ENCODE measurements around the gene ECM1. TPM values are rescaled to one million over a fixed set of nuclear protein-coding genes. Genes with fewer than 3 reads are reported as not detected.
A peak's percentile ranks its signal among the peaks of the same experiment; 100 is the strongest.

ECM1 gene
- total RNA-seq, 4 donors from 2014 or later: 17.4 to 32.9 (median 18.6) TPM

GRCh38 chr1:150558303-150558704 is 50.4 kb downstream of the ECM1 start:
- DNase-seq (ENCODE audit: extremely low spot score): no peak
- Histone ChIP-seq H3K27ac (replicated peaks in 1 of 4) (peak overlapping the region; percentile 93 to 100 (median 98)), H3K9me3 (no peaks in the 10 kb centered on the region), H3K4me1 (peaks cover 46 to 93% (median 66%) of the 10 kb centered on the region in 4 donors), H3K36me3 (peaks cover 6 to 52% (median 36%) of the 10 kb centered on the region in 4 donors), H3K27me3 (no peaks in the 10 kb centered on the region), H3K4me3 (peak overlapping the region; percentile 29 to 61 (median 52))
- intact Hi-C loops (cut with DNase I): loop anchor here (10.0 kb wide), 1 partner anchor 256 kb away; no protein-coding TSS in a partner anchor
- TF ChIP-seq POLR2AphosphoS5 (IDR thresholded peaks at IDR 0.05): no peak
- no peak for TF ChIP-seq POLR2A (IDR thresholded peaks at IDR 0.05; ENCODE audit: low read depth)
- TF ChIP-seq CTCF (IDR thresholded peaks at IDR 0.05): no peak
- TF ChIP-seq EP300 (IDR thresholded peaks at IDR 0.05): no peak
- WGBS: 76% methylated on average over 9 of the region's 15 CpGs

GRCh38 chr1:150558761-150559655 is 51.1 kb downstream of the ECM1 start:
- peaks cover 48 to 93% (median 66%) of the 10 kb centered on the region in 4 donors for H3K4me1 ChIP-seq
- WGBS: 68% methylated on average over 12 of the region's 28 CpGs
- no peak for DNase-seq (ENCODE audit: extremely low spot score)
- TF ChIP-seq POLR2AphosphoS5 (IDR thresholded peaks at IDR 0.05) (peak in 1 of 2 donors; percentile 47), EP300 (IDR thresholded peaks at IDR 0.05) (no peak), POLR2A (IDR thresholded peaks at IDR 0.05; ENCODE audit: low read depth) (no peak)
- H3K4me3 ChIP-seq: peak overlapping the region; percentile 29 to 61 (median 52)
- H3K27ac ChIP-seq (replicated peaks in 1 of 4): peak overlapping the region; percentile 93 to 100 (median 98)
- H3K27me3 ChIP-seq: no peaks in the 10 kb centered on the region
- peaks cover 6 to 49% (median 36%) of the 10 kb centered on the region in 4 donors for H3K36me3 ChIP-seq
- intact Hi-C loops (cut with DNase I): loop anchor here (10.0 kb wide), 1 partner anchor 256 kb away; no protein-coding TSS in a partner anchor
- H3K9me3 ChIP-seq: no peaks in the 10 kb centered on the region

GRCh38 chr1:150559656-150560010 is 51.7 kb downstream of the ECM1 start:
- TF ChIP-seq CTCF (IDR thresholded peaks at IDR 0.05): no peak
- no peak for TF ChIP-seq POLR2A (IDR thresholded peaks at IDR 0.05; ENCODE audit: low read depth)
- no peak for TF ChIP-seq EP300 (IDR thresholded peaks at IDR 0.05)
- no peak for TF ChIP-seq POLR2AphosphoS5 (IDR thresholded peaks at IDR 0.05)
- intact Hi-C loops (cut with DNase I): loop anchor here (2.0 to 10.0 kb wide), 2 partner anchors 61 to 255 kb away; no protein-coding TSS in a partner anchor

GRCh38 chr1:150560011-150560438 is 52.1 kb downstream of the ECM1 start:
- Histone ChIP-seq H3K9me3 (no peaks in the 10 kb centered on the region), H3K4me1 (peaks cover 56 to 94% (median 72%) of the 10 kb centered on the region in 4 donors), H3K27ac (replicated peaks in 1 of 4) (peak overlapping the region; percentile 93 to 100 (median 98)), H3K27me3 (no peaks in the 10 kb centered on the region), H3K36me3 (peaks cover 6 to 39% (median 34%) of the 10 kb centered on the region in 4 donors), H3K4me3 (peak overlapping the region; percentile 59 to 64 (median 61))
- WGBS: 20% methylated on average over 1 of the region's 9 CpGs
- intact Hi-C loops (cut with DNase I): loop anchor here (2.0 kb wide), 1 partner anchor 61 kb away; no protein-coding TSS in a partner anchor
- no peak for DNase-seq (ENCODE audit: extremely low spot score)
- TF ChIP-seq POLR2AphosphoS5 (IDR thresholded peaks at IDR 0.05) (peak in 1 of 2 donors; percentile 61), CTCF (IDR thresholded peaks at IDR 0.05) (peak; percentile 92 to 100 (median 94)), EP300 (IDR thresholded peaks at IDR 0.05) (no peak)

More at GRCh38 chr1:150559656-150560010, 51.7 kb downstream of the ECM1 start:
- no peaks in the 10 kb centered on the region for H3K9me3 ChIP-seq
- H3K27me3 ChIP-seq: no peaks in the 10 kb centered on the region
- H3K4me1 ChIP-seq: peaks cover 52 to 93% (median 68%) of the 10 kb centered on the region in 4 donors
- H3K4me3 ChIP-seq: peak overlapping the region; percentile 59 to 64 (median 61)
- H3K27ac ChIP-seq (replicated peaks in 1 of 4): peak overlapping the region; percentile 93 to 100 (median 98)
- WGBS: 72% methylated on average over 3 of the region's 10 CpGs
- no peak for DNase-seq (ENCODE audit: extremely low spot score)
- peaks cover 6 to 43% (median 34%) of the 10 kb centered on the region in 4 donors for H3K36me3 ChIP-seq
